DOHH2 (cell line): ENCODE data around the gene ENPP7.
A peak's percentile ranks its signal among the peaks of the same experiment; 100 is the strongest.

Source experiments
- H3F3A ChIP-seq: fragments of 200-600 bp; sonication (generic), shearing (Covaris generic); 2 replicates; pipeline ENCODE4 v1.6.0; 2016; ENCODE audit warnings: antibody characterized with exemption, mild to moderate bottlenecking; ENCODE audit not compliant: control insufficient read depth, insufficient read depth
- H3K27ac ChIP-seq: fragments of 200-600 bp; sonication (generic); 2 replicates; pipeline ENCODE4 v1.5.1; 2014; ENCODE audit warnings: low read depth, mild to moderate bottlenecking, low read length, moderate library complexity
- H3K27me3 ChIP-seq: fragments of 200-600 bp; sonication (generic); 2 replicates; pipeline ENCODE4 v1.6.1; 2014; ENCODE audit warnings: mild to moderate bottlenecking, low read length, mixed read lengths; ENCODE audit not compliant: control insufficient read depth
- H3K36me3 ChIP-seq: fragments of 200-600 bp; sonication (generic); 2 replicates; pipeline ENCODE4 v1.6.1; 2014; ENCODE audit warnings: mild to moderate bottlenecking, low read length, moderate library complexity, mixed read lengths; ENCODE audit not compliant: control insufficient read depth
- H3K4me1 ChIP-seq: fragments of 200-600 bp; sonication (generic); 2 replicates; pipeline ENCODE4 v1.6.1; 2014; ENCODE audit warnings: mild to moderate bottlenecking, low read length, mixed read lengths; ENCODE audit not compliant: control insufficient read depth
- H3K4me2 ChIP-seq: fragments of 200-600 bp; sonication (generic); 2 replicates; pipeline ENCODE4 v1.6.0; 2014; ENCODE audit warnings: mild to moderate bottlenecking, low read length, moderate library complexity
- H3K4me3 ChIP-seq: fragments of 200-600 bp; sonication (generic); 2 replicates; pipeline ENCODE4 v1.5.1; 2014; ENCODE audit warnings: mild to moderate bottlenecking, low read length, mixed read lengths
- H3K79me2 ChIP-seq: fragments of 200-600 bp; sonication (generic); 2 replicates; pipeline ENCODE4 v1.6.1; 2014; ENCODE audit warnings: mild to moderate bottlenecking, low read length, mixed read lengths; ENCODE audit not compliant: control insufficient read depth
- H3K9me2 ChIP-seq: fragments of 200-600 bp; sonication (generic); replicated peaks from 2 replicates; pipeline ENCODE4 v1.6.1; 2014; ENCODE audit warnings: mild to moderate bottlenecking, low read length, mixed read lengths; ENCODE audit not compliant: control insufficient read depth
- H3K9me3 ChIP-seq: fragments of 200-600 bp; sonication (generic); 2 replicates; pipeline ENCODE4 v1.6.1; 2014; ENCODE audit warnings: antibody characterized with exemption, low read length, mixed read lengths; ENCODE audit not compliant: control insufficient read depth, insufficient read depth
- H4K20me1 ChIP-seq: fragments of 200-600 bp; sonication (generic); 2 replicates; pipeline ENCODE4 v1.6.0; 2014; ENCODE audit warnings: low read depth, mild to moderate bottlenecking, antibody characterized with exemption, low read length, moderate library complexity; ENCODE audit not compliant: control insufficient read depth, insufficient read depth
- CTCF ChIP-seq: fragments of 200-600 bp; sonication (generic); IDR thresholded peaks from one replicate; pipeline ENCODE4 v1.5.1; 2014; ENCODE audit warnings: antibody characterized with exemption, mild to moderate bottlenecking, low read depth, low read length; ENCODE audit not compliant: poor library complexity, severe bottlenecking
- EZH2phosphoT487 ChIP-seq: fragments of 200-600 bp; sonication (generic); IDR thresholded peaks from 2 replicates; pipeline ENCODE4 v1.6.1; 2017; ENCODE audit warnings: borderline replicate concordance, mild to moderate bottlenecking, antibody characterized with exemption, low read length, moderate library complexity, mixed read lengths

Gene ENPP7

GRCh38 chr17:79775632-79776031 is 44.9 kb downstream of the ENPP7 start:
- no peak for TF ChIP-seq CTCF
- TF ChIP-seq EZH2phosphoT487, result no peak
- Histone ChIP-seq H3K27me3 (peaks cover 38% of the 10 kb centered on the region), H3K4me1 (peaks cover 24% of the 10 kb centered on the region)

GRCh38 chr17:79776376-79777119 is 45.8 kb downstream of the ENPP7 start:
- TF ChIP-seq EZH2phosphoT487 (no peak), CTCF (no peak)
- H3F3A ChIP-seq, result no peaks in the 10 kb centered on the region
- H3K27ac ChIP-seq, result no peak overlapping the region
- H3K9me2 ChIP-seq, result no peaks in the 10 kb centered on the region
- peaks cover 16% of the 10 kb centered on the region for H3K36me3 ChIP-seq
- H3K9me3 ChIP-seq, result no peaks in the 10 kb centered on the region
- no peaks in the 10 kb centered on the region for H4K20me1 ChIP-seq
- peak overlapping the region; percentile 72 for H3K4me3 ChIP-seq
- peaks cover 17% of the 10 kb centered on the region for H3K79me2 ChIP-seq
- H3K4me2 ChIP-seq, result peak overlapping the region; percentile 78
- H3K27me3 ChIP-seq, result peaks cover 36% of the 10 kb centered on the region
- H3K4me1 ChIP-seq, result peaks cover 32% of the 10 kb centered on the region

More at GRCh38 chr17:79775632-79776031, 44.9 kb downstream of the ENPP7 start:
- H3K27ac ChIP-seq, result no peak overlapping the region
- H4K20me1 ChIP-seq, result no peaks in the 10 kb centered on the region
- H3K79me2 ChIP-seq, result peaks cover 17% of the 10 kb centered on the region
- H3K9me3 ChIP-seq, result no peaks in the 10 kb centered on the region
- H3K9me2 ChIP-seq, result no peaks in the 10 kb centered on the region
- no peak overlapping the region for H3K4me3 ChIP-seq
- H3K36me3 ChIP-seq, result peaks cover 14% of the 10 kb centered on the region
- no peak overlapping the region for H3K4me2 ChIP-seq
- H3F3A ChIP-seq, result no peaks in the 10 kb centered on the region

- peak; percentile 65 for TF ChIP-seq CTCF
- TF ChIP-seq EZH2phosphoT487, result no peak
- Histone ChIP-seq H3K4me2 (peak overlapping the region; percentile 78), H3K79me2 (peaks cover 17% of the 10 kb centered on the region), H3K9me2 (no peaks in the 10 kb centered on the region), H3K9me3 (no peaks in the 10 kb centered on the region), H3K4me3 (peak overlapping the region; percentile 72), H3K27ac (no peak overlapping the region), H4K20me1 (no peaks in the 10 kb centered on the region), H3K4me1 (peaks cover 38% of the 10 kb centered on the region), H3F3A (no peaks in the 10 kb centered on the region), H3K27me3 (peaks cover 36% of the 10 kb centered on the region), H3K36me3 (peaks cover 23% of the 10 kb centered on the region)
Observed at GRCh38 chr17:79777120-79777893, 46.6 kb downstream of the ENPP7 start.
